Thoracic aorta (tissue), 2 donors: ENCODE results near the gene RBMS1. TPM values are rescaled to one million over a fixed set of nuclear protein-coding genes. Genes with fewer than 3 reads are reported as not detected.

Source experiments
- ATAC-seq: fragments of 150-250 bp; one replicate; pipeline ENCODE4 v1.8.0; 2017; ENCODE audit warnings: low read depth; ENCODE audit not compliant: insufficient number of reproducible peaks, low FRiP score
- DNase-seq: peaks from one replicate; pipeline ENCODE4 v3.0.0-alpha.2; 2020; ENCODE audit warnings: low spot score
- H3K27ac ChIP-seq, 2 donors: fragments of 200-600 bp; sonication (generic); 1 replicate in 1 of 2; 2 replicates in 1 of 2; pipeline ENCODE4 v1.5.1; 2016; ENCODE audit warnings: mild to moderate bottlenecking in 2 of 2, moderate library complexity in 2 of 2
- H3K27me3 ChIP-seq: fragments of 200-600 bp; sonication (generic); replicated peaks from 2 replicates; pipeline ENCODE4 v1.6.0; 2016; ENCODE audit warnings: mild to moderate bottlenecking; ENCODE audit not compliant: insufficient read depth
- H3K36me3 ChIP-seq: fragments of 200-600 bp; sonication (generic); one replicate; pipeline ENCODE4 v1.5.1; 2016
- H3K4me1 ChIP-seq, 2 donors: fragments of 200-600 bp; sonication (generic); 1 replicate in 1 of 2; 2 replicates in 1 of 2; pipeline versions ENCODE4 v1.5.1 to v1.6.0; 2016; ENCODE audit warnings: low read depth in 2 of 2, mild to moderate bottlenecking in 1 of 2; ENCODE audit not compliant: control insufficient read depth in 1 of 2
- H3K4me3 ChIP-seq: fragments of 200-600 bp; sonication (generic); 2 replicates; pipeline ENCODE4 v1.5.1; 2016; ENCODE audit warnings: mild to moderate bottlenecking
- H3K9me3 ChIP-seq: fragments of 200-600 bp; sonication (generic); 2 replicates; pipeline ENCODE4 v1.5.1; 2016
- total RNA-seq, 2 donors: library from RNA; depleted of rRNA; stranded (reverse); fragments of >200 nt; gene quantifications; one replicate each; pipeline versions ENCODE4 v1.1.0 to v1.2.3, GENCODE V29; 2016
- TF ChIP-seq, protein P1 (sequence below): fragments of 200-600 bp; sonication (generic); IDR thresholded peaks from one replicate; pipeline ENCODE4 v1.5.1; 2019; ENCODE audit warnings: antibody characterized with exemption

RBMS1 gene
- total RNA-seq, 2 donors from 2014 or later = 98.7 to 179 TPM

DNA sequence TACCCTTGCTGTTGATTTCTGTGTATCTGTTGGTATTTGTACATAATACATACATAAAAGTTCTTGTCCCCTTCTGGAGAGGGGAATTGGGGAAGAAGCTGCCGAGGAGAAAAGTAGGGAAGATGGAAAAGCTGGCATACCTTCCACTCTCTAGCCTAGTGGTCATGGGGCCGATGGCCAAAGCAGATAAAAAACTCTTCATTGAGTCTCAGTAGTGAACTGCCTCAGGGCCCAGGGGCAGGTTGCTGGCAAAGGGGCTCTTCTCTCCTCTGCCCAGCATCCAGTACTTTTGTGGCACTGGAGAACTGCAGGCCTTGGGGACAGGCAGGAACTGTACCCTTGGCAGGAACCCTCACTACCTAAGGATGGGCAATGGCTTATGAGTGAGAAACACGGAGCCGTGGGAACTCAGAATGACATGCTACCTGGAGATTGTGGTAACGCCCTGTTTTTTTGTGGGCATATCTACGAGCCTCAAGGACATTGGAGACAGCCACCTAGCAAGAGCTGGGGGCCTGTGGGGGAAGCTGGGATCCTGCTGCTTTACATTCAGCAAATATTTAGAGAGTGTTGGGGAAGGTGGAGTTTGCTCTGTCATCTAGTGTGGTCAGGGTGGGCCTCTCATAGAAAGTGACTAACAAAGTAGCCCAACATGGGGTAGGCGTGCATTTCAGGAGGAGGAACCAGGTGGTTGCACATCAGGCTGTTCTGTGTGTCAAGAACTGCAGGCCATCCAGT, 270.9 kb downstream of the RBMS1 start:
- H3K9me3 ChIP-seq = no peaks in the 10 kb centered on the region
- TF ChIP-seq, protein P1, sequence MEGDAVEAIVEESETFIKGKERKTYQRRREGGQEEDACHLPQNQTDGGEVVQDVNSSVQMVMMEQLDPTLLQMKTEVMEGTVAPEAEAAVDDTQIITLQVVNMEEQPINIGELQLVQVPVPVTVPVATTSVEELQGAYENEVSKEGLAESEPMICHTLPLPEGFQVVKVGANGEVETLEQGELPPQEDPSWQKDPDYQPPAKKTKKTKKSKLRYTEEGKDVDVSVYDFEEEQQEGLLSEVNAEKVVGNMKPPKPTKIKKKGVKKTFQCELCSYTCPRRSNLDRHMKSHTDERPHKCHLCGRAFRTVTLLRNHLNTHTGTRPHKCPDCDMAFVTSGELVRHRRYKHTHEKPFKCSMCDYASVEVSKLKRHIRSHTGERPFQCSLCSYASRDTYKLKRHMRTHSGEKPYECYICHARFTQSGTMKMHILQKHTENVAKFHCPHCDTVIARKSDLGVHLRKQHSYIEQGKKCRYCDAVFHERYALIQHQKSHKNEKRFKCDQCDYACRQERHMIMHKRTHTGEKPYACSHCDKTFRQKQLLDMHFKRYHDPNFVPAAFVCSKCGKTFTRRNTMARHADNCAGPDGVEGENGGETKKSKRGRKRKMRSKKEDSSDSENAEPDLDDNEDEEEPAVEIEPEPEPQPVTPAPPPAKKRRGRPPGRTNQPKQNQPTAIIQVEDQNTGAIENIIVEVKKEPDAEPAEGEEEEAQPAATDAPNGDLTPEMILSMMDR = no peak
- DNase-seq (no peak), ATAC-seq (no peak)
- H3K4me3 ChIP-seq = no peak overlapping the region
- H3K4me1 ChIP-seq = peaks cover 5 to 24% of the 10 kb centered on the region in 2 donors
- no peaks in the 10 kb centered on the region for H3K27me3 ChIP-seq
- no peak overlapping the region for H3K27ac ChIP-seq
- no peaks in the 10 kb centered on the region for H3K36me3 ChIP-seq
